DND-41 (cell line): ENCODE measurements around the gene PRPF6.

Experiments used
- EZH2 ChIP-seq: IDR thresholded peaks from 3 replicates; pipeline ENCODE4 v1.6.1; 2012; ENCODE audit warnings: borderline replicate concordance, low read depth, mild to moderate bottlenecking, moderate library complexity, low read length, inconsistent platforms; ENCODE audit not compliant: severe bottlenecking
- TF ChIP-seq, protein P1 (sequence below): IDR thresholded peaks from 2 replicates; pipeline ENCODE4 v1.5.1; 2012; ENCODE audit warnings: borderline replicate concordance, low read length, moderate library complexity, mild to moderate bottlenecking; ENCODE audit not compliant: poor library complexity, severe bottlenecking; ENCODE audit errors: extremely low read depth

DNA sequence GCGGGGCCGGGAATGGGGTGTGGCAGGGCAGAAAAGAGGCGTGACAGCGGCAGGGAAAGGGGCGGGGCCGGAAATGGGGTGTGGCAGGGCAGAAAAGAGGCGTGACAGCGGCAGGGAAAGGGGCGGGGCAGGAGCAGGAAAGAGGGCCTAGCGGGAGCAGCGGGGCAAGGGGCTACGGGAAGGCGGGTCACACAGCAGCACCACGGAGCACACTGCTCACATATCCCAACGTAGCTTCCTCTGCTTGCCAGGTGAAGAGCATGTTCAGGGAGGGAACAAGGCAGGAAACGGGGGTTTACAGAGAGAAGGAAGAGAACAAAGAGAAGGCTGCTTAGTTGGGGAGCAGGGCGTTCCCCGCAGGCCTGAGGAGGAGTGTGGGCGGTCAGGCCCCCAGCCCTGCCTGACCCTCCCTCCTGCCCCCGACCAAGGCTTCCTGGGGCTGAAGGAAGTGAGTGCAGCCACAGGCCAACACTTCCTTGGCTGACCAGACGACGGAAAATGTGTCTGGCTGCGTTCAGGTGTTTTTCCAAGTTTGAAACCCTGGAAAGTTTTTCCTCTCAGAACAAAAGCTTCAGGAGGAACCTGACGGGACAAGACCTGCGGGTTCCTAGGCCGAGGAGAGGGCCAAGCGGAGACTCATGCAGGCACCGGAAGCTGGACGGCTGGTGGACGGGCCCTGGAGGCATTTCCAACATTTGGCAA, 38.5 kb upstream of the PRPF6 start:
- TF ChIP-seq, protein P1, sequence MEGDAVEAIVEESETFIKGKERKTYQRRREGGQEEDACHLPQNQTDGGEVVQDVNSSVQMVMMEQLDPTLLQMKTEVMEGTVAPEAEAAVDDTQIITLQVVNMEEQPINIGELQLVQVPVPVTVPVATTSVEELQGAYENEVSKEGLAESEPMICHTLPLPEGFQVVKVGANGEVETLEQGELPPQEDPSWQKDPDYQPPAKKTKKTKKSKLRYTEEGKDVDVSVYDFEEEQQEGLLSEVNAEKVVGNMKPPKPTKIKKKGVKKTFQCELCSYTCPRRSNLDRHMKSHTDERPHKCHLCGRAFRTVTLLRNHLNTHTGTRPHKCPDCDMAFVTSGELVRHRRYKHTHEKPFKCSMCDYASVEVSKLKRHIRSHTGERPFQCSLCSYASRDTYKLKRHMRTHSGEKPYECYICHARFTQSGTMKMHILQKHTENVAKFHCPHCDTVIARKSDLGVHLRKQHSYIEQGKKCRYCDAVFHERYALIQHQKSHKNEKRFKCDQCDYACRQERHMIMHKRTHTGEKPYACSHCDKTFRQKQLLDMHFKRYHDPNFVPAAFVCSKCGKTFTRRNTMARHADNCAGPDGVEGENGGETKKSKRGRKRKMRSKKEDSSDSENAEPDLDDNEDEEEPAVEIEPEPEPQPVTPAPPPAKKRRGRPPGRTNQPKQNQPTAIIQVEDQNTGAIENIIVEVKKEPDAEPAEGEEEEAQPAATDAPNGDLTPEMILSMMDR, result no peak
- TF ChIP-seq EZH2, result no peak
